GM21360 (cell line): ENCODE measurements around the gene LRRC37A3.
"Not testable (repeated sequence)": the region's sequence is repeated elsewhere in the genome, so short reads cannot be mapped to it uniquely, and the experiment has no call there.

Source experiments
- ATAC-seq: cut with Tn5 transposase; IDR thresholded peaks from one replicate; pipeline ENCODE4 v1.9.1; 2021; ENCODE audit warnings: mild to moderate bottlenecking, moderate library complexity; ENCODE audit not compliant: unreplicated experiment

The LRRC37A3 gene

GRCh38 chr17:64927444-64927843 lies 8.2 kb upstream of the LRRC37A3 start:
- peak; percentile 45 for ATAC-seq

DNA sequence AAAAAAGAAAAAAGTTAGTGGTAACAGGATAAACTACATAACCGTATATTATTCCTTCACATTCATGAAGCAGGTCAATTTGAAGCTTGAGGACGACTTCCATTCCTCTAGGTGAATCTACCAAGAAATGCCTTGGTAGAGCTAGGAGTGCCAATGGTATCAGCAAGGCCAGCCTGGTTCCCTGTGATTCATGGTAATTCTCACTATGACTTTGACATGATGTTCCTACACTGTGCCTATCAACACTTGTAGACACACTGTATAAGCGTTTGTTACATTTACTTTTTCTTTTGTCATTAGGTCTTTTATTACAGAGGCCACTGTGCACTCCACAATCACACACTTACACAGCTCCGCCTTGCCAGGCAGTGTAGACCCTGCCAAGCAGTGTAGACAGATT lies 7.2 kb upstream of the LRRC37A3 start:
- ATAC-seq: not testable (repeated sequence)

DNA sequence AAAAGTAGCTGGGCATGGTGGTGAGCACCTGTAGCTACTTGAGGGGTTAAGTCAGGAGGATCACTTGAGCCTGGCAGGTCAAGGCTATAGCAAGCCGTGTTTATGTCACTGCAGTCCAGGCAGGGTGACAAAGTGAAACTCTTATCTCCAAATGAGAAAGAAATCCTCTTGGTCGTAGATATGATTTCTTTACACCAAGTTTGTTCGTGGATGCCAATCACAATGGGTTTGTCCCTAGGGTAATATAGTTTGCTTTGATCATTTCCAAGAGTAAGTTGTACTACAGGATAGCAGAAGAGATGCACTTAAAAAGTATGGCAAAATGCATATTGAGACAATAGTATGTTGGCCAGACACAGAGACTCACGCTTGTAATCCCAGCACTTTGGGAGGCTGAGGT lies 6.0 kb upstream of the LRRC37A3 start:
- ATAC-seq: not testable (repeated sequence)

GRCh38 chr17:64923051-64923568 lies 3.8 kb upstream of the LRRC37A3 start:
- peak; percentile 33 for ATAC-seq

DNA sequence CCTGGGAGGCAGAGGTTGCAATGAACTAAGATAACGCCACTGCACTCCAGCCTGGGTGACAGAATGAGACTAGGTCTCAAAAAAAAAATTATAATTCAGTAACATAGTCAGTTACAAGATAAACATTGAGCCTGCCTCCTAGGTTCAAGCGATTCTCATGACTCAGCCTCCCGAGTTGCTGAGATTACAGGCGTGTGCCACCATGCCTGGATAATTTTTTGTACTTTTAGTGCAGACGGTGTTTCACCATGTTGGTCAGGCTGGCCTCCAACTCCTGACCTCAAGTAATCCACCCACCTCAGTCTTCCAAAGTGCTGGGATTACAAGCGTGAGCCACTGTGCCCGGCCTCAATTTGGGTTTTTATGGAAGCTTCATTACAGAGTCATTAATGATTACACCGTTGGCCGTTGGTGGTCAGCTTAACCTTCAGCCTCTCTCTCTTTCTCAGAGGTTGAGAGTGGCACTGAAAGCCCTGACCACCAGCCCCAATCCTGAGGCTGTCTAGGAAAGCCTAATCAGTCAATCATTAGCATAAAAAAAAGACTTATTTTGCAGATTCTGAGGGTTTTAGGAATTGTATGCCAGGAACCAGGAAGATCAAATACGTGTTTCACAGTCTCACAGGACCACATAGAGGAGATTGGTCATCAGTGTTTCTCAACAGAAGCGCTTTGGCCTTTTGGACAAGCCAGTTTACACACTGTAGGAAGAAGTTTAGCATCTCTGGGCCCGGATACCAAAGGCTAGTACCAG lies 1.3 kb upstream of the LRRC37A3 start:
- ATAC-seq: no peak

DNA sequence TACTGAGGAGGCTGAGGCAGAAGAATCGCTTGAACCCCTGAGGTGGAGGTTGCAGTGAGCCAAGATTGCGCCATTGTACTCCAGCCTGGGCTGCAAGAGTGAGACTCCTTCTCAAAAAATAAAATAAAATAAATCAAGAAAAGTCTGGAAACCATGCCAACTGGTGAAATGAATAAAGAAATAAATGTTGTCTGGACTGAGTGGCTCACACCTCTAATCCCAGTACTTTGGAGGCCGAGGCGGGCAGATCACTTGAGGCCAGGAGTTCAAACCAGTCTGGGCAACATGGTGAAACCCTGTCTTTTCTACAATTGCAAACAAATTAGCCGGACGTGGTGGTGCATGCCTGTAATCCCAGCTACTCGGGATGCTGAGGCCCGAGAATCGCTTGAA lies 744 bp upstream of the LRRC37A3 start:
- no peak for ATAC-seq

GRCh38 chr17:64918842-64919288 lies 413 bp downstream of the LRRC37A3 start:
- peak; percentile 53 for ATAC-seq

GRCh38 chr17:64917540-64917939 lies 1.7 kb downstream of the LRRC37A3 start:
- not testable (repeated sequence) for ATAC-seq

DNA sequence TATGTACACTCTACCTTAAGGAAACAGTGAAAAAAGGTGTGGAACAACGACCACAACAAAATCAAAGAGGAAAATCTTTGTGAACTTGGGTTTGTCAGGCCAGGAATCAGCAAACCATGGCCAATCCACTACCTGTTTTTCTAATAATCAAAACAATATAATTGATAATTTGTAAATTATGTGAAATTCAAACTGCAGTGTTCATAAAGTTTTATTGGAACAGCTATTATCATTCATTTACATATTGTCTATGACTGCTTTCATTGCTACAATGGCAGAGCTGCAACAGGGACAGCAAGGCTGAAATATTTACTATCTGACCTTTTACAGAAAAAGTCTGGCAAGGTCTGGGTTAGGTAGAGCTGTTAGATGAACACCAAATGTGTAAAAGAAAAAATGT lies 4.0 kb downstream of the LRRC37A3 start:
- not testable (repeated sequence) for ATAC-seq

DNA sequence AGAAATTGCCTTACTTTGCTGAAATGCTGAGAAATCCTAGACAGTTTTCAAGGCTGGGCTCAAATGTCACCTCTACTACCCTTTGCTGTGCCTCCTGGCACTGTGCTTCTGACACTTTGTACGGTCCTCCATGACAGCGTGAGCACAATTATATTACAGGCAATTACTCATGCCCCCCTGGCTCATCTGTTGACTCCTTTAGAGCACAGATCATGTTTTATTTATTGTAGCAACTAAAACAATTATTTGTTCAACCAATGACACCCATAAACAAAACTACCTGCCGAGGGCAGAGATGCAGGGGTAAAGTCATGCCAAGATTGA lies 9.1 kb downstream of the LRRC37A3 start:
- ATAC-seq: not testable (repeated sequence)

- not testable (repeated sequence) for ATAC-seq
Observed at GRCh38 chr17:64909511-64910190, 9.6 kb downstream of the LRRC37A3 start.

GRCh38 chr17:64904069-64904468 lies 15.2 kb downstream of the LRRC37A3 start:
- ATAC-seq: not testable (repeated sequence)

DNA sequence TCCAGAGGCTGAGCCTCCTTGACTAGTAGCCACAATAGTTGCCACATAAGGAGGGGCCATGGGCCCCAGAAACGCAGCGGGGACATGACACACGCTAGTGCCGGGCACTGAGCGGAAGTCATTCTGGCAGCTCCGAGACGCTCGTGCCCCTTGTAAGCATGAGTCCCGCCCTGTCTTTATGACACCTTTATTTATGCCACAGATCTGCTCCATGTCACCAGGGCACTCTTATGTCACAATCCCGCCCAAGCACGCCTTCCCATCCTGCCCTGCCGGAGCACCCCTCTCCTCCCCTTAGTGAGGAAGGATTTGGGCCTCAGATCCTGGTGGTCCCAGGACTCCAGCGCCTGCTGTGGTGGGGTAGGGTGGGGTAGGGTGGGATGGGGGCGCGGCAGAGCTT lies 22.1 kb downstream of the LRRC37A3 start:
- not testable (repeated sequence) for ATAC-seq

GRCh38 chr17:64874210-64874609 lies 45.1 kb downstream of the LRRC37A3 start:
- not testable (repeated sequence) for ATAC-seq

DNA sequence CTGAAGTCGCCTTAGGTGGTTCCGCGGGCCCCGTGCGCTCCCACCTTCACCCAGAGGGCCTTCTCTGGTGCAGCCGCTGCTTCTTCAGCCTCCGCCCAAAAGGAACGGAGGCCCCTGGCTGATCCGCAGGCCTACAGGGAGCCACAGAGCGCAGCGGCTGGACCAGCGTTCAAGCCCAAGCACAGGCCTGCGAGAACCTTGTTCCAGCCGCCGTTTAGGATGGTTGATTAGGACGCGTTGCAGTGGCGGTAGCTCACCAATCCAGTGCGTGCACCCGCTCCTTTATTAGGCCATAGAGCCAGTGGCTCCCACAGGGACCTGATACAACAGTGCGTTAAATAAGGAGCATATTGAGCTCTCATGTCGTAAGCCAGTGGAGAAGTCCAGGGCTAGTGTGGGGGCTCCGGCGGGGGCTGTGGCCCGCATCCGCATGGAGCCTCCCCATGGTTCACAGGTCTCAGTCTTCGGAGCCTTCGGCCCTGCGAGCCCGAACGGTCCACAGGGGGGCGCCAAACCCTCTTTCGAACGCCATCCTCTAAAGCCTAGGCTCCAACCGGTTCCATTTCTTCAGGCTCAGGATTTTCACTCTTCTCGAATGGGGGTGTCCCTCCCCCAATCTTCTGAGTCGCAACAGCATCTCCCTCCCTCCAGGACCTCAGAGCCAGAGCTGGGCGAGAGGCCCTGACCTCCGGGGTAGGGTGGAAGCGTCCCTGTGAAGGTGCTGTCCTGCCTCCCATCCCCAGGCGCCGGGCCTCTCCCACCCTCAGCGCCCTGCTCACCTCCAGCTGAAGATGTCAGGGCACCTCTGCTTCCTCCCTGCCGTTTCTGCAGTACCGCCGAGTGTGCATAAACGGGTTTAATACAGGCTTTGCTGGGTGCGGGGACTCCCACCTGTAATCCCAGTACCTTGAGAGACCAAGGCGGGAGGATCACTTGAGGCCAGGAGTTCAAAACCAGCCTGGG lies 71.5 kb downstream of the LRRC37A3 start:
- ATAC-seq: not testable (repeated sequence)

DNA sequence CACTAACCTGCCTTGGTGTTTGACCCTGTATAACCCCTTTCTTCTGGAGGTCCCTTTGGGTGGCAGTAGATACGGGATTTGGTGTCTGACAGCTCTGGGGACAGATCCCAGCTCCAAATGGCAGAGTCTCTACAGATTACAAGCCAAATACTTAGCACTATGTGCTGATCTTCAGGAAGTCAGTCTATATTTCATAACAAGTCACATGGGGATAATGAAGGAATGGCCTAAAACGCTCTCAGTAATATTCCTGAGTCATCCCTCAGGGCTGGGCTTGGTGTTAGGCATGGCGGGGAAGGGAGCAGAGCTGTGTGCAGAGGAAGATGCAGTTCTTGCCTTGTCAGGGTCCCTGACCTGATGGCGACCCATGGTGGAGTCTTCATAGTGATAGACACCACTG lies 72.4 kb downstream of the LRRC37A3 start:
- not testable (repeated sequence) for ATAC-seq

DNA sequence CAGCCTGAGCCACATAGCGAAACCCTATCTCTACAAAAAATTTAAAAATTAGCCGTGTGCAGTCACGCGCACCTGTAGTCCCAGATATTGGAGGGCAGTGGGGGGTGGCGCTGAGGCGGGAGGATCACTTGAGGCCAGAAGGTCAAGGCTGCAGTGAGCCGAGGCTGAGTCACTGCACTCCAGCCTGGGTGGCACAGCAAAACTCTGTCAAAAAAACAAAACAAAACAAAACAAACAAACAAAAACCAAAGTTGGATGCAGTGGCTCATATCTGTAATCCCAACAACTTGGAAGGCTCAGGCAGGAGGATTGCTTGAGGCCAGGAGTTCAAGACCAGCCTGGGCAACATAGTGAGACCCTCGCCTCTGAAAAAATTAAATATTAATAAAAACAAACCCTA lies 75.4 kb downstream of the LRRC37A3 start:
- not testable (repeated sequence) for ATAC-seq

GRCh38 chr17:64842900-64843299 lies 76.4 kb downstream of the LRRC37A3 start:
- ATAC-seq: not testable (repeated sequence)

DNA sequence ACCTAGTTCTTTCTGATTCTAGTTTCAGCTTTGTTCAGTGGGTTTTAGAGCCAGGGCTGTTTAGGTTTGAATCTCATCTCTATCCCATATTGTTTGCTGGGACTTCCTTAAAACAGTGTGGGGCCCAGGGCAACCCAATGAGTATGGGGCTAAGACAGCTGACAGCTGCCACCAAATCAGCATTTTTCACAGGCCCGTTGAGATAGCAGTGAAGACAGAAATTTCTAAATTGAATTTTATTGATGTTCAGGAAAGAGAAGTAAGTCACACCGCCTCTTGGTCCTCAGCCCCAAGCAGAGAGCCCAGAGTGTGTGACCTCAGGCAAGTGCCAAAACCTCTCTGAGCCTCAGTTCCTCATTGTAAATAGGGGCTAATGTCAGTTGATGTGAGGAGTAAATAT lies 78.3 kb downstream of the LRRC37A3 start:
- not testable (repeated sequence) for ATAC-seq

GRCh38 chr17:64838513-64838912 lies 80.8 kb downstream of the LRRC37A3 start:
- not testable (repeated sequence) for ATAC-seq
